Raji (cell line): Measurements from ENCODE around the gene SLC38A7.

Experiments
- POLR2A ChIP-seq: IDR thresholded peaks from 2 replicates; pipeline ENCODE4 v1.6.1; 2011; ENCODE audit warnings: low read depth, low read length, control low read depth; ENCODE audit not compliant: insufficient read depth

The SLC38A7 gene

GRCh38 chr16:58624209-58624608 lies 60.4 kb downstream of the SLC38A7 start:
- TF ChIP-seq POLR2A: no peak

- no peak for TF ChIP-seq POLR2A
Measured at GRCh38 chr16:58620396-58620795, 64.2 kb downstream of the SLC38A7 start.

- no peak for TF ChIP-seq POLR2A
Measured at GRCh38 chr16:58615280-58615679, 69.3 kb downstream of the SLC38A7 start.
